ENCODE measurements around the gene SMURF2. TPM values are rescaled to one million over a fixed set of nuclear protein-coding genes. Genes with fewer than 3 reads are reported as not detected.

SMURF2 gene
- total and polyA plus RNA-seq, 4 donors, result 22.7 to 47.8 (median 37.5) TPM

GRCh38 chr17:64564098-64564497, 98.0 kb downstream of the SMURF2 start:
- no peak overlapping the region for H3K27ac ChIP-seq (ENCODE audit: low read depth, low read length)
- H3K27me3 ChIP-seq (ENCODE audit: control insufficient read depth, insufficient read depth, low read length), result no peaks in the 10 kb centered on the region
- no peak for DNase-seq (ENCODE audit: low read depth in 4 of 6, low spot score in 6 of 6)
- H3K9me3 ChIP-seq (ENCODE audit: control insufficient read depth, insufficient read depth, low read length), result no peaks in the 10 kb centered on the region
- WGBS (ENCODE audit: insufficient coverage), result no CpG with 5 or more reads among the region's 1 CpG
- H3K36me3 ChIP-seq (ENCODE audit: control insufficient read depth, insufficient read depth, low read length), result peaks cover 21% of the 10 kb centered on the region
- no peak overlapping the region for H3K4me3 ChIP-seq (ENCODE audit: low read depth, low read length)
- no peaks in the 10 kb centered on the region for H3K4me1 ChIP-seq (ENCODE audit: control insufficient read depth, insufficient read depth, low read length)

GRCh38 chr17:64555281-64555680, 106.8 kb downstream of the SMURF2 start:
- H3K36me3 ChIP-seq (ENCODE audit: control insufficient read depth, insufficient read depth, low read length), result peaks cover 15% of the 10 kb centered on the region

GRCh38 chr17:64554028-64554637, 108.0 kb downstream of the SMURF2 start:
- Histone ChIP-seq H3K9me3 (ENCODE audit: control insufficient read depth, insufficient read depth, low read length) (no peaks in the 10 kb centered on the region), H3K4me1 (ENCODE audit: control insufficient read depth, insufficient read depth, low read length) (peaks cover 3% of the 10 kb centered on the region), H3K27ac (ENCODE audit: low read depth, low read length) (no peak overlapping the region), H3K27me3 (ENCODE audit: control insufficient read depth, insufficient read depth, low read length) (no peaks in the 10 kb centered on the region), H3K36me3 (ENCODE audit: control insufficient read depth, insufficient read depth, low read length) (peaks cover 11% of the 10 kb centered on the region), H3K4me3 (ENCODE audit: low read depth, low read length) (no peak overlapping the region)
- DNase-seq (ENCODE audit: low read depth in 4 of 6, low spot score in 6 of 6), result no peak

More at GRCh38 chr17:64555281-64555680, 106.8 kb downstream of the SMURF2 start:
- Histone ChIP-seq H3K4me3 (ENCODE audit: low read depth, low read length) (no peak overlapping the region), H3K27me3 (ENCODE audit: control insufficient read depth, insufficient read depth, low read length) (no peaks in the 10 kb centered on the region), H3K4me1 (ENCODE audit: control insufficient read depth, insufficient read depth, low read length) (peaks cover 3% of the 10 kb centered on the region), H3K9me3 (ENCODE audit: control insufficient read depth, insufficient read depth, low read length) (no peaks in the 10 kb centered on the region), H3K27ac (ENCODE audit: low read depth, low read length) (no peak overlapping the region)
- WGBS (ENCODE audit: insufficient coverage), result no CpG with 5 or more reads among the region's 4 CpGs
- no peak for DNase-seq (ENCODE audit: low read depth in 4 of 6, low spot score in 6 of 6)

- H3K4me1 ChIP-seq (ENCODE audit: control insufficient read depth, insufficient read depth, low read length), result peaks cover 3% of the 10 kb centered on the region
- peaks cover 15% of the 10 kb centered on the region for H3K36me3 ChIP-seq (ENCODE audit: control insufficient read depth, insufficient read depth, low read length)
- H3K27me3 ChIP-seq (ENCODE audit: control insufficient read depth, insufficient read depth, low read length), result no peaks in the 10 kb centered on the region
- peak in 1 of 6 donors; percentile 11 for DNase-seq (ENCODE audit: low read depth in 4 of 6, low spot score in 6 of 6)
- no peaks in the 10 kb centered on the region for H3K9me3 ChIP-seq (ENCODE audit: control insufficient read depth, insufficient read depth, low read length)
- peak overlapping the region; percentile 64 for H3K27ac ChIP-seq (ENCODE audit: low read depth, low read length)
- no peak overlapping the region for H3K4me3 ChIP-seq (ENCODE audit: low read depth, low read length)
- no CpG with 5 or more reads among the region's 5 CpGs for WGBS (ENCODE audit: insufficient coverage)
Measured at GRCh38 chr17:64551461-64551860, 110.6 kb downstream of the SMURF2 start.

- H3K4me3 ChIP-seq (ENCODE audit: low read depth, low read length), result no peak overlapping the region
- H3K9me3 ChIP-seq (ENCODE audit: control insufficient read depth, insufficient read depth, low read length), result no peaks in the 10 kb centered on the region
- H3K27me3 ChIP-seq (ENCODE audit: control insufficient read depth, insufficient read depth, low read length), result no peaks in the 10 kb centered on the region
- no peak overlapping the region for H3K27ac ChIP-seq (ENCODE audit: low read depth, low read length)
- H3K36me3 ChIP-seq (ENCODE audit: control insufficient read depth, insufficient read depth, low read length), result peaks cover 9% of the 10 kb centered on the region
- H3K4me1 ChIP-seq (ENCODE audit: control insufficient read depth, insufficient read depth, low read length), result peaks cover 3% of the 10 kb centered on the region
- DNase-seq (ENCODE audit: low read depth in 4 of 6, low spot score in 6 of 6), result peak in 1 of 6 donors; percentile 60
- WGBS (ENCODE audit: insufficient coverage), result 50% methylated on average over 3 of the region's 10 CpGs
Measured at GRCh38 chr17:64547319-64547718, 114.8 kb downstream of the SMURF2 start.

- peak in 4 of 6 donors; percentile 12 to 91 (median 34) for DNase-seq (ENCODE audit: low read depth in 4 of 6, low spot score in 6 of 6)
- whole genome bisulfite sequencing (ENCODE audit: insufficient coverage), result no CpG with 5 or more reads among the region's 7 CpGs
- peaks cover 9% of the 10 kb centered on the region for H3K36me3 ChIP-seq (ENCODE audit: control insufficient read depth, insufficient read depth, low read length)
Measured at GRCh38 chr17:64546716-64547115, 115.4 kb downstream of the SMURF2 start.

GRCh38 chr17:64544742-64545141, 117.4 kb downstream of the SMURF2 start:
- Histone ChIP-seq H3K27ac (ENCODE audit: low read depth, low read length) (no peak overlapping the region), H3K36me3 (ENCODE audit: control insufficient read depth, insufficient read depth, low read length) (peaks cover 11% of the 10 kb centered on the region), H3K27me3 (ENCODE audit: control insufficient read depth, insufficient read depth, low read length) (no peaks in the 10 kb centered on the region), H3K9me3 (ENCODE audit: control insufficient read depth, insufficient read depth, low read length) (no peaks in the 10 kb centered on the region), H3K4me1 (ENCODE audit: control insufficient read depth, insufficient read depth, low read length) (no peaks in the 10 kb centered on the region), H3K4me3 (ENCODE audit: low read depth, low read length) (no peak overlapping the region)
- DNase-seq (ENCODE audit: low read depth in 4 of 6, low spot score in 6 of 6), result no peak
- no CpG with 5 or more reads among the region's 2 CpGs for WGBS (ENCODE audit: insufficient coverage)

More at GRCh38 chr17:64546716-64547115, 115.4 kb downstream of the SMURF2 start:
- Histone ChIP-seq H3K27ac (ENCODE audit: low read depth, low read length) (no peak overlapping the region), H3K4me1 (ENCODE audit: control insufficient read depth, insufficient read depth, low read length) (peaks cover 3% of the 10 kb centered on the region), H3K4me3 (ENCODE audit: low read depth, low read length) (no peak overlapping the region), H3K9me3 (ENCODE audit: control insufficient read depth, insufficient read depth, low read length) (no peaks in the 10 kb centered on the region), H3K27me3 (ENCODE audit: control insufficient read depth, insufficient read depth, low read length) (no peaks in the 10 kb centered on the region)

- DNase-seq (ENCODE audit: low read depth in 4 of 6, low spot score in 6 of 6), result no peak
- Histone ChIP-seq H3K9me3 (ENCODE audit: control insufficient read depth, insufficient read depth, low read length) (no peaks in the 10 kb centered on the region), H3K4me1 (ENCODE audit: control insufficient read depth, insufficient read depth, low read length) (no peaks in the 10 kb centered on the region), H3K36me3 (ENCODE audit: control insufficient read depth, insufficient read depth, low read length) (peaks cover 24% of the 10 kb centered on the region), H3K27me3 (ENCODE audit: control insufficient read depth, insufficient read depth, low read length) (no peaks in the 10 kb centered on the region), H3K4me3 (ENCODE audit: low read depth, low read length) (no peak overlapping the region), H3K27ac (ENCODE audit: low read depth, low read length) (no peak overlapping the region)
- 83% methylated on average over 1 of the region's 5 CpGs for WGBS (ENCODE audit: insufficient coverage)
Measured at GRCh38 chr17:64540118-64540776, 121.9 kb downstream of the SMURF2 start.

- H3K27me3 ChIP-seq (ENCODE audit: control insufficient read depth, insufficient read depth, low read length), result no peaks in the 10 kb centered on the region
- DNase-seq (ENCODE audit: low read depth in 4 of 6, low spot score in 6 of 6), result no peak
- WGBS (ENCODE audit: insufficient coverage), result 94% methylated on average over 7 of the region's 7 CpGs
- H3K4me1 ChIP-seq (ENCODE audit: control insufficient read depth, insufficient read depth, low read length), result no peaks in the 10 kb centered on the region
- peaks cover 36% of the 10 kb centered on the region for H3K36me3 ChIP-seq (ENCODE audit: control insufficient read depth, insufficient read depth, low read length)
- H3K27ac ChIP-seq (ENCODE audit: low read depth, low read length), result no peak overlapping the region
- no peak overlapping the region for H3K4me3 ChIP-seq (ENCODE audit: low read depth, low read length)
- no peaks in the 10 kb centered on the region for H3K9me3 ChIP-seq (ENCODE audit: control insufficient read depth, insufficient read depth, low read length)
Measured at GRCh38 chr17:64538508-64539130, 123.5 kb downstream of the SMURF2 start.
